Calu3 (cell line): Measurements from ENCODE around the gene ADD2. TPM values are rescaled to one million over a fixed set of nuclear protein-coding genes. Genes with fewer than 3 reads are reported as not detected.
"Not testable (repeated sequence)": the region's sequence is repeated elsewhere in the genome, so short reads cannot be mapped to it uniquely, and the experiment has no call there.

Experiments
- BruUV-seq: library from RNA; stranded (reverse); fragments of 400-500 nt; replicated peaks from 2 replicates; lab custom pipeline; 2021; lab: Mats Ljungman, UMichigan
- CTCF ChIA-PET: fragments of 300-600 bp; sonication (Branson Sonifier 250); formaldehyde crosslinking; loops from one replicate; lab custom pipeline; 2022; ENCODE audit warnings: antibody characterized with exemption; lab: Charles Lee
- DNase-seq: peaks from one replicate; pipeline ENCODE4 v3.0.0; 2022
- H3K27ac Mint-ChIP-seq: one replicate; pipeline ENCODE4 v1.8.0; 2022; ENCODE audit warnings: mixed read lengths; ENCODE audit not compliant: unreplicated experiment
- H3K27me3 Mint-ChIP-seq: one replicate; pipeline ENCODE4 v1.8.0; 2022; ENCODE audit warnings: mixed read lengths; ENCODE audit not compliant: unreplicated experiment
- H3K36me3 Mint-ChIP-seq: one replicate; pipeline ENCODE4 v1.8.0; 2022; ENCODE audit warnings: mild to moderate bottlenecking, moderate library complexity, mixed read lengths; ENCODE audit not compliant: insufficient read depth, unreplicated experiment
- H3K4me1 Mint-ChIP-seq: one replicate; pipeline ENCODE4 v1.8.0; 2022; ENCODE audit warnings: mild to moderate bottlenecking, low read depth, mixed read lengths; ENCODE audit not compliant: unreplicated experiment
- H3K4me3 Mint-ChIP-seq: one replicate; pipeline ENCODE4 v1.8.0; 2022; ENCODE audit warnings: mild to moderate bottlenecking, low read depth, moderate library complexity, mixed read lengths; ENCODE audit not compliant: unreplicated experiment
- H3K9me3 Mint-ChIP-seq: one replicate; pipeline ENCODE4 v1.8.0; 2022; ENCODE audit warnings: low read depth, mixed read lengths; ENCODE audit not compliant: unreplicated experiment
- CTCF ChIP-seq: fragments of 200-600 bp; IDR thresholded peaks from one replicate; pipeline ENCODE4 v1.8.0; 2022; ENCODE audit warnings: antibody characterized with exemption; ENCODE audit not compliant: unreplicated experiment
- intact Hi-C: fragments of 100-400 bp; cut with micrococcal nuclease; formaldehyde crosslinking; loops from one replicate; pipeline ENCODE4 v1.10.0; 2022; ENCODE audit not compliant: unreplicated experiment
- total RNA-seq: library from RNA; stranded (reverse); gene quantifications from 2 replicates; pipeline ENCODE4 v1.2.3, GENCODE V29; 2022

Gene ADD2
- total RNA-seq, 1 experiment from 2014 or later = 0.14 TPM

DNA sequence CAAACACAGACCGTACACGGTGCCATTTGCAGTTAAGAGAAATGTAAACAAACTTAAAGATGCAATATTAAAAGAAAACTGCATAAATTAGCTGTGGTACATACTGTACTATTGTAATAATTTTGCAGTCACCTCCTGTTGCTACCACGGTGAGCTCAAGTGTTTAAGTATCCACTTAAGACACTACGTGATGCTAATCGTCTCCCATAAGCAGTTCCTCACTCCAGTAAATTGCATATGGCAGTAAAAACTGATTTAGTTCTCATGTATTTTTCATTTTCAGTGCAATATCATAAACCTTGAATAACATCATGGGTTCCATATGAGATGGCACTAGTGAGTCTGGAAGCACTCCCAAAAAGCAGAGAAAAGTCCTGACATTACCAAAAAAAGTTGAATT lies 38.0 kb upstream of the ADD2 start:
- no peak overlapping the region for H3K27ac Mint-ChIP-seq
- no TSS peak for BruUV-seq
- H3K36me3 Mint-ChIP-seq = no peaks in the 10 kb centered on the region
- H3K4me1 Mint-ChIP-seq = no peaks in the 10 kb centered on the region
- peaks cover 78% of the 10 kb centered on the region for H3K27me3 Mint-ChIP-seq
- intact Hi-C loops = no loop called here
- TF ChIP-seq CTCF = no peak
- CTCF ChIA-PET = interaction anchor here (0.6 kb wide), 1 partner anchor 14 kb away, joined by 4 read pairs; no protein-coding TSS in a partner anchor
- DNase-seq = no peak
- no peak overlapping the region for H3K4me3 Mint-ChIP-seq
- H3K9me3 Mint-ChIP-seq = no peaks in the 10 kb centered on the region

- H3K27me3 Mint-ChIP-seq = peaks cover 80% of the 10 kb centered on the region
- H3K36me3 Mint-ChIP-seq = no peaks in the 10 kb centered on the region
- no peak for TF ChIP-seq CTCF
- H3K9me3 Mint-ChIP-seq = no peaks in the 10 kb centered on the region
- no TSS peak for BruUV-seq
- intact Hi-C loops = no loop called here
- no peaks in the 10 kb centered on the region for H3K4me1 Mint-ChIP-seq
- H3K27ac Mint-ChIP-seq = no peak overlapping the region
- CTCF ChIA-PET = no interaction called here
- no peak for DNase-seq
- no peak overlapping the region for H3K4me3 Mint-ChIP-seq
These were observed 33.7 kb upstream of the ADD2 start for GRCh38 chr2:70801607-70802263.

GRCh38 chr2:70799706-70800105 lies 31.7 kb upstream of the ADD2 start:
- intact Hi-C loops = no loop called here
- Mint-ChIP-seq H3K27ac (no peak overlapping the region), H3K27me3 (peaks cover 91% of the 10 kb centered on the region), H3K36me3 (no peaks in the 10 kb centered on the region), H3K9me3 (no peaks in the 10 kb centered on the region), H3K4me3 (no peak overlapping the region), H3K4me1 (no peaks in the 10 kb centered on the region)
- no TSS peak for BruUV-seq
- CTCF ChIA-PET = no interaction called here
- no peak for DNase-seq
- no peak for TF ChIP-seq CTCF

DNA sequence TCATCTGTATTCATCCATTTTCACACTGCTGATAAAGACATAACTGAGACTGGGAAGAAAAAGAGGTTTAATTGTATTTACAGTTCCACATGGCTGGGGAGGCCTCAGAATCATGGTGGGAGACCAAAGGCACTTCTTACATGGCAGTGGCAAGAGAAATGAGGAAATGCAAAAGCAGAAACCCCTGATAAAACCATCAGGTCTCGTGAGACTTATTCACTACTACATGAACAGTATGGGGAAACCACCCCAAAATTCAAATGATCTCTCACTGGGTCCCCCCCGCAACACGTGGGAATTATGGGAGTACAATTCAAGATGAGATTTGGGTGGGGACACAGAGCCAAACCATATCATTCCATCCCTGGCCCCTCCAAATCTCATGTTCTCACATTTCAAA lies 30.0 kb upstream of the ADD2 start:
- H3K36me3 Mint-ChIP-seq, intact Hi-C loops, BruUV-seq, CTCF ChIA-PET, H3K4me3 Mint-ChIP-seq, H3K4me1 Mint-ChIP-seq, DNase-seq, H3K27ac Mint-ChIP-seq, H3K9me3 Mint-ChIP-seq: not testable (repeated sequence)
- peaks cover 100% of the 10 kb centered on the region for H3K27me3 Mint-ChIP-seq

GRCh38 chr2:70797506-70797905 lies 29.5 kb upstream of the ADD2 start:
- Mint-ChIP-seq H3K4me3 (no peak overlapping the region), H3K36me3 (no peaks in the 10 kb centered on the region), H3K27me3 (peaks cover 100% of the 10 kb centered on the region), H3K27ac (no peak overlapping the region), H3K4me1 (no peaks in the 10 kb centered on the region), H3K9me3 (no peaks in the 10 kb centered on the region)
- TF ChIP-seq CTCF = no peak
- CTCF ChIA-PET = no interaction called here
- intact Hi-C loops = no loop called here
- DNase-seq = no peak
- BruUV-seq = no TSS peak
